ENCODE results near the gene NRXN2. TPM values are rescaled to one million over a fixed set of nuclear protein-coding genes. Genes with fewer than 3 reads are reported as not detected.

The NRXN2 gene
- total RNA-seq, 1 donor from 2014 or later, result 2.2 TPM

DNA sequence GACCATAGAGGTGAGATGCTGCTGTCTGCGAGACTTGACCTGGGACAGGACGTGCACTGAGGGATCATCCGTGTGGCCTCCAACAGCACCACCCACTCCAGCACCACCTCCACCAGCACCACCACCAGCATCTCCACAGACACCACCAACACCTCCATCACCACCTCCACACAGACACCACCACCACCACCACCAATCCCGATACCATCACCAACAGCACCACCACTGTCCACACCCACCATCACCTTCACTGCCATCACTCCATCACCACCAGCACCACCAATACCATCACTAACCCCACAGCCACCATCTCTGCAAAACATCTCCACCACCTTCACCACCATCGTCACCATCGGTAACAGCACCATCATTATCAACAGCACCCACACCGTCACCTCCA, 158.6 kb downstream of the NRXN2 start:
- Mint-ChIP-seq H3K9me3 (no peaks in the 10 kb centered on the region), H3K4me3 (no peak overlapping the region), H3K27me3 (ENCODE audit: insufficient read depth, low read depth) (peaks cover 9% of the 10 kb centered on the region), H3K4me1 (peaks cover 52% of the 10 kb centered on the region), H3K27ac (no peak overlapping the region), H3K36me3 (no peaks in the 10 kb centered on the region)
- H4K20me1 ChIP-seq (ENCODE audit: low read depth), result no peaks in the 10 kb centered on the region
- no peak for DNase-seq (ENCODE audit: low spot score)
- no peaks in the 10 kb centered on the region for H3K9me3 ChIP-seq (ENCODE audit: low read depth)
- H3K36me3 ChIP-seq, result no peaks in the 10 kb centered on the region
- no peak overlapping the region for H3K27ac ChIP-seq
- no peaks in the 10 kb centered on the region for H3K79me2 ChIP-seq (ENCODE audit: low read depth)
- peaks cover 15% of the 10 kb centered on the region for H3F3A ChIP-seq (ENCODE audit: low read depth)
- no peak overlapping the region for H3K4me2 ChIP-seq
- H3K4me1 ChIP-seq, result peaks cover 22% of the 10 kb centered on the region
- H3K9ac ChIP-seq, result no peak overlapping the region
- H3K4me3 ChIP-seq, result no peak overlapping the region
- no peak for TF ChIP-seq EZH2 (IDR thresholded peaks at IDR 0.05)
- no peak for TF ChIP-seq CTCF (IDR thresholded peaks at IDR 0.05)
- no peak for TF ChIP-seq EZH2phosphoT487 (IDR thresholded peaks at IDR 0.05)
- no peaks in the 10 kb centered on the region for H3K27me3 ChIP-seq
- no peak overlapping the region for H2AFZ ChIP-seq (replicated peaks)

DNA sequence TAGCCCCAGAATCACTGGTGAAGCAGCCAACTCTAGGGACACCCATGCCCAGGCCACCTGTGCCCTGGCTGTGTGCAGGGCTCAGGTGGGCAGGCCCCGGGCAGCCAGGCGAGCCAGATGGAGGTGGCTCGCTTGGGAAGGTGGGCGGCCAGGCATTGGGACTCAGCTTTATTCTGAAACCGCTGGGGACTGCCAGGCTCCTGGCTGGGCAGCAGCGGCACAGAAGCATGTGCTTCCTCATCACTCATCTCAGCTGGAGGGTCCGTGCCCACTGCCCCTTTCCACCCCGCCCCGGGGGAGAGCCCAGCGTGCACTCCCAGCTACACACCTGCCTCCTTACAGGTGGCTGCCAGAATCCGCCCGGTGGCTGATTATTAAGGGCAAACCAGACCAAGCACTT, 159.0 kb downstream of the NRXN2 start:
- peaks cover 15% of the 10 kb centered on the region for H3F3A ChIP-seq (ENCODE audit: low read depth)
- peaks cover 9% of the 10 kb centered on the region for H3K27me3 Mint-ChIP-seq (ENCODE audit: insufficient read depth, low read depth)
- peaks cover 22% of the 10 kb centered on the region for H3K4me1 ChIP-seq
- no peak overlapping the region for H3K9ac ChIP-seq
- H3K79me2 ChIP-seq (ENCODE audit: low read depth), result no peaks in the 10 kb centered on the region
- TF ChIP-seq CTCF (IDR thresholded peaks at IDR 0.05), result no peak
- TF ChIP-seq EZH2 (IDR thresholded peaks at IDR 0.05), result no peak
- no peak for TF ChIP-seq EZH2phosphoT487 (IDR thresholded peaks at IDR 0.05)
- H3K4me3 ChIP-seq, result no peak overlapping the region
- no peak overlapping the region for H3K4me2 ChIP-seq
- H4K20me1 ChIP-seq (ENCODE audit: low read depth), result no peaks in the 10 kb centered on the region
- no peaks in the 10 kb centered on the region for H3K36me3 Mint-ChIP-seq
- no peak overlapping the region for H3K27ac Mint-ChIP-seq
- H3K9me3 Mint-ChIP-seq, result no peaks in the 10 kb centered on the region
- no peak for DNase-seq (ENCODE audit: low spot score)
- H2AFZ ChIP-seq (replicated peaks), result no peak overlapping the region
- peaks cover 56% of the 10 kb centered on the region for H3K4me1 Mint-ChIP-seq
- H3K27ac ChIP-seq, result no peak overlapping the region
- no peak overlapping the region for H3K4me3 Mint-ChIP-seq
- H3K9me3 ChIP-seq (ENCODE audit: low read depth), result no peaks in the 10 kb centered on the region
- H3K36me3 ChIP-seq, result no peaks in the 10 kb centered on the region
- no peaks in the 10 kb centered on the region for H3K27me3 ChIP-seq

GRCh38 chr11:64562723-64563351, 160.2 kb downstream of the NRXN2 start:
- H3F3A ChIP-seq (ENCODE audit: low read depth), result peaks cover 15% of the 10 kb centered on the region
- no peaks in the 10 kb centered on the region for H3K9me3 ChIP-seq (ENCODE audit: low read depth)
- H4K20me1 ChIP-seq (ENCODE audit: low read depth), result no peaks in the 10 kb centered on the region
- no peak overlapping the region for H2AFZ ChIP-seq (replicated peaks)
- no peak overlapping the region for H3K9ac ChIP-seq
- H3K4me1 ChIP-seq, result peaks cover 28% of the 10 kb centered on the region
- H3K4me3 Mint-ChIP-seq, result no peak overlapping the region
- H3K79me2 ChIP-seq (ENCODE audit: low read depth), result no peaks in the 10 kb centered on the region
- no peak overlapping the region for H3K27ac Mint-ChIP-seq
- no peak for TF ChIP-seq CTCF (IDR thresholded peaks at IDR 0.05)
- TF ChIP-seq EZH2phosphoT487 (IDR thresholded peaks at IDR 0.05), result no peak
- no peak for TF ChIP-seq EZH2 (IDR thresholded peaks at IDR 0.05)
- peaks cover 9% of the 10 kb centered on the region for H3K27me3 Mint-ChIP-seq (ENCODE audit: insufficient read depth, low read depth)
- no peak overlapping the region for H3K4me3 ChIP-seq
- no peak overlapping the region for H3K27ac ChIP-seq
- H3K36me3 Mint-ChIP-seq, result no peaks in the 10 kb centered on the region
- peaks cover 61% of the 10 kb centered on the region for H3K4me1 Mint-ChIP-seq
- no peak overlapping the region for H3K4me2 ChIP-seq
- no peak for DNase-seq (ENCODE audit: low spot score)
- no peaks in the 10 kb centered on the region for H3K36me3 ChIP-seq
- no peaks in the 10 kb centered on the region for H3K27me3 ChIP-seq
- H3K9me3 Mint-ChIP-seq, result no peaks in the 10 kb centered on the region
